Mesendoderm (in vitro differentiated cells): ENCODE results near the gene ESRRG.

Experiments
- DNase-seq: peaks from one replicate; pipeline ENCODE4 v3.0.0; 2013
- H2AK5ac ChIP-seq: 2 replicates; pipeline ENCODE4 v1.6.1; 2013; ENCODE audit warnings: low read length, inconsistent platforms
- H2BK120ac ChIP-seq: 2 replicates; pipeline ENCODE4 v1.6.1; 2013; ENCODE audit warnings: low read depth, mild to moderate bottlenecking, low read length, moderate library complexity, mixed read lengths
- H2BK15ac ChIP-seq: replicated peaks from 2 replicates; pipeline ENCODE4 v1.6.1; 2013; ENCODE audit warnings: low read depth, mild to moderate bottlenecking, moderate library complexity
- H2BK5ac ChIP-seq: 2 replicates; pipeline ENCODE4 v1.6.1; 2013; ENCODE audit warnings: low read length, inconsistent platforms
- H3K18ac ChIP-seq: 2 replicates; pipeline ENCODE4 v1.6.1; 2013; ENCODE audit warnings: mild to moderate bottlenecking, low read length, mixed read lengths
- H3K23ac ChIP-seq: one replicate; pipeline ENCODE4 v1.6.1; 2013; ENCODE audit warnings: low read length
- H3K27ac ChIP-seq: 2 replicates; pipeline ENCODE4 v1.5.1; 2013; ENCODE audit warnings: low read depth, mild to moderate bottlenecking, inconsistent platforms, low read length, moderate library complexity
- H3K27me3 ChIP-seq: 2 replicates; pipeline ENCODE4 v1.6.1; 2013; ENCODE audit warnings: low read length, control low read depth, mild to moderate bottlenecking, inconsistent platforms; ENCODE audit not compliant: insufficient read depth, poor library complexity
- H3K36me3 ChIP-seq: 2 replicates; pipeline ENCODE4 v1.6.1; 2013; ENCODE audit warnings: low read length, inconsistent platforms; ENCODE audit not compliant: control insufficient read depth, insufficient read depth
- H3K4ac ChIP-seq: one replicate; pipeline ENCODE4 v1.6.1; 2013; ENCODE audit warnings: low read depth, mild to moderate bottlenecking, low read length, moderate library complexity
- H3K4me1 ChIP-seq: 2 replicates; pipeline ENCODE4 v1.6.1; 2013; ENCODE audit warnings: low read depth, low read length, inconsistent platforms; ENCODE audit not compliant: control insufficient read depth
- H3K4me2 ChIP-seq: 2 replicates; pipeline ENCODE4 v1.6.1; 2013; ENCODE audit warnings: low read length
- H3K4me3 ChIP-seq: 2 replicates; pipeline ENCODE4 v1.5.1; 2013; ENCODE audit warnings: mild to moderate bottlenecking, low read length
- H3K56ac ChIP-seq: one replicate; pipeline ENCODE4 v1.6.1; 2013; ENCODE audit warnings: low read length
- H3K79me1 ChIP-seq: 2 replicates; pipeline ENCODE4 v1.6.1; 2013; ENCODE audit warnings: low read length, inconsistent platforms
- H3K79me2 ChIP-seq: 2 replicates; pipeline ENCODE4 v1.6.1; 2013; ENCODE audit warnings: mild to moderate bottlenecking, low read length; ENCODE audit not compliant: control insufficient read depth, insufficient read depth
- H3K9ac ChIP-seq: 2 replicates; pipeline ENCODE4 v1.6.1; 2013; ENCODE audit warnings: low read length, inconsistent platforms
- H4K5ac ChIP-seq: one replicate; pipeline ENCODE4 v1.6.1; 2013; ENCODE audit warnings: low read length
- H4K8ac ChIP-seq: one replicate; pipeline ENCODE4 v1.6.1; 2013; ENCODE audit warnings: low read depth, mild to moderate bottlenecking, control low read depth, low read length, moderate library complexity
- WGBS: extraction: QIAGEN DNeasy Blood & Tissue Kit; methylation state at CpG from one replicate; pipeline ENCODE4 v1.1.7; 2013; ENCODE audit warnings: low lambda C conversion rate, missing lambda C conversion rate; ENCODE audit not compliant: insufficient coverage; ENCODE audit errors: extremely low coverage; 5-methylcytosine and 5-hydroxymethylcytosine counted together

The ESRRG gene

DNA sequence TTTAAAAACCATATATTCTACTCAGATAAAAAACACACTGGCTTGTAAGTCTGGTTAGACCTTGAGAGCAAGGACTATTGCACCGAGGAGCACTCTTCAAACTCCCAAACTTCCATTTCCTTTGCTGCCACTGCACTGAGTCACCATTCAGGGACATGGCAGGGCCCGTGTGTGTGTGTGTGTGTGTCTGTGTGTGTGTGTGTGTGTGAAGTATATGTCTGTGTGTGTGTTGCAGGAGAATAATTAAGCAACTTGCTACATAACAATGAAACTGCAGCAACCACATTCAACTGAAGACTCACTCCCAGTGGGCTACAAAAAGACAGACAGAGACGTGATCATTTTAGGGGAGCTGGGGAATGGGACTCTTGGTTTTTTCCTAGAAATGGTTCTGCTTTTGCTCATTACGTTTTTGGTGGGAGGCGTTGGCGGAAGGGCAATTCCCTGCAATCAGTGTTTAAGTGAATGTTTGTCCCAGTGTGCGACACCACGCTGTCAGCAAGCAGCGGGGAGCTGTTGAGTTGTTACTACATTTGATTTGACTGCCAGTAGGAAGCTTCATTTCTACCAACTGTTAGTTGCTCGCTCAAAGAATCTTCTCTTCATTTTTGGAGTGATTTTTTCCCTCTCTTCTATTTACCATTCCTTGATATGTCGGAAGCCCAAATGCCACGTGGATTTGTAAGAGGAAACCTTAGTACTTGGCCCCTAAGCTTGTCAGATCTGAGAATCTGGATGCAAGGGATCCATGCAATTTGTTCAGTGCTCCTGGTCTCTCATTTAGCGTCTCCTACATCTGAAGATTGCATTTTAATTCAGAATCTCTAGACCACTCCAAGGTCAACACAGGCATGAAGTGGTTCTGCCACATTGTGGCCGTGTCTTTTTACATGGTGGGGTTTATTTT, 36.1 kb downstream of the ESRRG start:
- Histone ChIP-seq H3K4me3 (no peak overlapping the region), H3K36me3 (no peaks in the 10 kb centered on the region), H4K5ac (no peak overlapping the region), H3K79me2 (no peaks in the 10 kb centered on the region), H3K56ac (peak overlapping the region; percentile 18), H3K18ac (no peak overlapping the region), H3K9ac (no peak overlapping the region), H2AK5ac (no peak overlapping the region), H3K4ac (no peak overlapping the region), H4K8ac (no peak overlapping the region), H3K23ac (no peak overlapping the region), H3K27ac (no peak overlapping the region), H3K27me3 (no peaks in the 10 kb centered on the region), H3K4me1 (peaks cover 6% of the 10 kb centered on the region), H2BK5ac (no peak overlapping the region), H3K79me1 (no peaks in the 10 kb centered on the region), H2BK120ac (no peak overlapping the region), H3K4me2 (no peak overlapping the region), H2BK15ac (no peak overlapping the region)
- peak; percentile 76 for DNase-seq
- WGBS, result no CpG with 5 or more reads among the region's 14 CpGs

DNA sequence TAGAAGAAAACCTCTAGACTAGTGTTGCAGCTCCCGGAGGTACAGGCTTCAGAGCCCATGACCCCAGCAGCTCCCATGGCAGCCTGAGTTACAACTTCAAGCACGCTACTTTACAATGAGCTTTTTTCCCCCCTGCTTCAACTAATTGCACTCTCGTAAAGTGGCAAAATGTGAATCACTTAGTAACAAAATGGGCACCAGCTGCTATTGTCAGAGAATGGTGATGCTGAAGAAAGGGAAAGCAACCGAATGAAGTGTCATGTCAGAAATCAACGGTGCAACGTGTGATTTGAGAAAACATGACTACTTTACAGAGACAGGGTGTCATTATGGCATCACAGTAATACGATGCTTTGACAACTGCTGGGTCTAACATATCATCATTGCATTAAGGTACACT, 40.5 kb downstream of the ESRRG start:
- Histone ChIP-seq H3K9ac (no peak overlapping the region), H3K36me3 (no peaks in the 10 kb centered on the region), H3K4me2 (no peak overlapping the region), H4K5ac (no peak overlapping the region), H3K79me2 (no peaks in the 10 kb centered on the region), H2BK120ac (no peak overlapping the region), H3K27ac (no peak overlapping the region), H3K56ac (no peak overlapping the region), H3K23ac (no peak overlapping the region), H2BK15ac (no peak overlapping the region), H3K4ac (no peak overlapping the region), H3K27me3 (no peaks in the 10 kb centered on the region), H4K8ac (no peak overlapping the region), H3K18ac (no peak overlapping the region), H3K79me1 (no peaks in the 10 kb centered on the region), H2BK5ac (no peak overlapping the region), H2AK5ac (no peak overlapping the region), H3K4me1 (peaks cover 6% of the 10 kb centered on the region), H3K4me3 (no peak overlapping the region)
- WGBS, result no CpG with 5 or more reads among the region's 7 CpGs
- no peak for DNase-seq

DNA sequence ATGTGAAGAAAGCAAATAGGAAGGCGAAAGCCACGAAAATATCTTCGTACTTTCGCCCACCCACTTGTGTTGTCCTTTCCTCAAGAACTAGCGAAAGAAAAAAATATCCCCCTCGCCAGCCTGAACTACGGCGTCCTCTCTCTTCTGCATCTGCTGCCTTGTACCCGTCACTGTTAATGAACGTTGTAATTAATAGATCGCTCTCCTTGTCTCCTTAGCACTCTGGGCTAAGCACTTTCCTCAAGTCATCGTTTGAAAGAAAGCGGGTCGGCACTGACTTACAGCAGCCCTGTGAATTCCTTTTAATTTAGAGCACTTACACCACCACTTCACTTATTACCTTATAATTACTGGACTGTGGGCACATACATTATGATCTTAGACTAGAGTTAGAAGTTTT, 44.1 kb downstream of the ESRRG start:
- Histone ChIP-seq H3K4me3 (no peak overlapping the region), H4K8ac (no peak overlapping the region), H3K56ac (no peak overlapping the region), H3K36me3 (no peaks in the 10 kb centered on the region), H3K79me1 (no peaks in the 10 kb centered on the region), H2BK15ac (no peak overlapping the region), H3K18ac (no peak overlapping the region), H3K4me2 (no peak overlapping the region), H2BK120ac (no peak overlapping the region), H2BK5ac (no peak overlapping the region), H3K79me2 (no peaks in the 10 kb centered on the region), H3K27me3 (no peaks in the 10 kb centered on the region), H3K23ac (no peak overlapping the region), H3K27ac (no peak overlapping the region), H3K4me1 (no peaks in the 10 kb centered on the region), H3K4ac (no peak overlapping the region), H3K9ac (no peak overlapping the region), H2AK5ac (no peak overlapping the region), H4K5ac (no peak overlapping the region)
- WGBS, result no CpG with 5 or more reads among the region's 14 CpGs
- no peak for DNase-seq

DNA sequence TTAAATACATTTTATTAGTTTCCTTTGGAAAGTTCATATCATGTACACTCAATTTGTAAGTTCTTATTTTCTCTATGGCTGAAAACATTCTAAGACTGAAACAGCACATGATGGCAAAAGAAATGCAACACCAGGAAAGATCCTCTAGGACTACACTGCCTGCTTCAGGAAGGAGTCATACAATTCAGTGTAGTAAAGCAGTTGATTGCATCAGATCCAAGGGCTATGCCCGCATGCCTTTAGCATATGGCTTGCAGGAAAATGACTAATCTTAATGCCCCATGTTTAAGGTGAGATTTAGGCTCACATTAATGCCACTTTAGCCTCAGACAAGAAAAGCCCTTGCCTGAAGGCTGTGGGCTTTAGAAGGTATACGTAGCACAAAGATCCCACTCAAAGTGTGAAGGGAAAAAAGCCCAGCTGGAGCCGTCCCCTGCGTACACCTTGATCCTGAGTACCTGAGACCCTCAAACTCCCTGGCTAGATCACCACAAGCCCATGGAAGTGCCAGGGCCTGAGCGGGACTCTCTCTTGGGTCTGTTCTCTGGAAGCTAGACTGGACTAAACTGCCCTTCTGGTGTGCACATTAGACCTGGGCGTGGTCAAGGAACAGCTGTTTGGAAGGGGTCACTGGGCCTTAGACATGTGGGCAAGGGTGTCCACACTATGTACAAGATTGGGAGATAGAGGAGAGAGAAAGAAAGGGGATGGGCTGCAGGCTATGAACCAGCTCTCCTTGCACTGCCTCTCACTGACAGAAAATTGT, 52.9 kb downstream of the ESRRG start:
- DNase-seq, result peak; percentile 65
- Histone ChIP-seq H3K9ac (no peak overlapping the region), H3K79me2 (no peaks in the 10 kb centered on the region), H2AK5ac (no peak overlapping the region), H2BK120ac (no peak overlapping the region), H4K8ac (no peak overlapping the region), H2BK15ac (no peak overlapping the region), H4K5ac (no peak overlapping the region), H2BK5ac (no peak overlapping the region), H3K4me2 (no peak overlapping the region), H3K27ac (no peak overlapping the region), H3K56ac (no peak overlapping the region), H3K4me1 (no peaks in the 10 kb centered on the region), H3K18ac (no peak overlapping the region), H3K4ac (no peak overlapping the region), H3K27me3 (no peaks in the 10 kb centered on the region), H3K36me3 (no peaks in the 10 kb centered on the region), H3K79me1 (no peaks in the 10 kb centered on the region), H3K23ac (no peak overlapping the region), H3K4me3 (no peak overlapping the region)
- no CpG with 5 or more reads among the region's 6 CpGs for WGBS

DNA sequence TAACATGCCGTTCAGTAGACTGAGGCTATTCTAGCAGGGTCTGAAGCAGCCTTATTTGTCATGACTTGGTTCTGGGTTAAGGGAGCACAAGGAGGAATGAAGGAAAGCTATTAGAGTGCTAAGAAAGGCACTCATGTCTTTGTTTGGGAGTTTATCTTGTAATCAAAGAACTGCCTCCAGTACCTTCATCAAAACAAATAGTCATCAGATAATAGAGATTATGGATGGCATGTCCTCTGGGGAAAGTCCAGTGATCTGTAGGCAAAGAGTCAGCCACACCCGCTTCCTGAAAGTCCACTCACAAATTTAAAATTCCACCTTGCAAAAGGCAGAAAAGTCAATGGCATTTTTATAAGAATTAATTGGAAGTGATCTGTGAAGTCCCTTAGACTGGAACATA, 56.8 kb downstream of the ESRRG start:
- no peaks in the 10 kb centered on the region for H3K36me3 ChIP-seq
- no peak overlapping the region for H4K8ac ChIP-seq
- H2BK5ac ChIP-seq, result no peak overlapping the region
- H3K23ac ChIP-seq, result no peak overlapping the region
- no peak overlapping the region for H3K4me3 ChIP-seq
- DNase-seq, result no peak
- no peak overlapping the region for H3K4me2 ChIP-seq
- no peaks in the 10 kb centered on the region for H3K4me1 ChIP-seq
- no peak overlapping the region for H2BK15ac ChIP-seq
- no peak overlapping the region for H3K4ac ChIP-seq
- H2BK120ac ChIP-seq, result no peak overlapping the region
- H2AK5ac ChIP-seq, result no peak overlapping the region
- no peak overlapping the region for H4K5ac ChIP-seq
- no peaks in the 10 kb centered on the region for H3K27me3 ChIP-seq
- no peaks in the 10 kb centered on the region for H3K79me1 ChIP-seq
- no peak overlapping the region for H3K9ac ChIP-seq
- WGBS, result no CpG with 5 or more reads among the region's 2 CpGs
- H3K79me2 ChIP-seq, result no peaks in the 10 kb centered on the region
- H3K56ac ChIP-seq, result no peak overlapping the region
- H3K18ac ChIP-seq, result no peak overlapping the region
- H3K27ac ChIP-seq, result no peak overlapping the region
